HepG2 (cell line): ENCODE results near the gene C11orf24. TPM values are rescaled to one million over a fixed set of nuclear protein-coding genes. Genes with fewer than 3 reads are reported as not detected.
A peak's percentile ranks its signal among the peaks of the same experiment; 100 is the strongest.

Experiments
- BCL6 ChIP-seq: IDR thresholded peaks from 2 replicates; pipeline ENCODE4 v1.6.1; 2016; ENCODE audit warnings: missing genetic modification reagents, missing compliant biosample characterization
- ERF ChIP-seq: IDR thresholded peaks from 2 replicates; pipeline ENCODE4 v1.6.1; 2018; ENCODE audit warnings: missing biosample characterization, missing genetic modification reagents
- ETS1 ChIP-seq: sonication (generic); formaldehyde crosslinking; IDR thresholded peaks from 2 replicates; pipeline ENCODE4 v1.4.0; 2020; ENCODE audit warnings: missing genetic modification reagents
- FOSL2 ChIP-seq: sonication (generic); formaldehyde crosslinking; IDR thresholded peaks from 2 replicates; pipeline ENCODE4 v1.4.0; 2020; ENCODE audit warnings: missing genetic modification reagents
- GATAD1 ChIP-seq: IDR thresholded peaks from 2 replicates; pipeline ENCODE4 v1.6.1; 2016; ENCODE audit warnings: missing genetic modification reagents, missing compliant biosample characterization
- GRHL1 ChIP-seq: sonication (generic); formaldehyde crosslinking; conservative IDR thresholded peaks from 2 replicates; pipeline ENCODE4 v1.8.0; 2022; ENCODE audit warnings: missing genetic modification reagents
- NFIB ChIP-seq: sonication (generic); formaldehyde crosslinking; IDR thresholded peaks from 2 replicates; pipeline ENCODE4 v1.9.0; 2021; ENCODE audit warnings: missing genetic modification reagents, mild to moderate bottlenecking, borderline replicate concordance
- PAXIP1 ChIP-seq: sonication (generic); formaldehyde crosslinking; conservative IDR thresholded peaks from 2 replicates; pipeline ENCODE4 v1.4.0; 2020; ENCODE audit warnings: mild to moderate bottlenecking, missing genetic modification reagents, moderate library complexity
- POGZ ChIP-seq: sonication (generic); formaldehyde crosslinking; IDR thresholded peaks from 2 replicates; pipeline ENCODE4 v1.4.0; 2020; ENCODE audit warnings: mild to moderate bottlenecking, missing genetic modification reagents
- ZBTB25 ChIP-seq: IDR thresholded peaks from 2 replicates; pipeline ENCODE4 v1.6.1; 2018; ENCODE audit warnings: missing genetic modification reagents
- ZBTB3 ChIP-seq: sonication (generic); formaldehyde crosslinking; IDR thresholded peaks from 2 replicates; pipeline ENCODE4 v1.4.0; 2020; ENCODE audit warnings: low read depth, mild to moderate bottlenecking, moderate library complexity, missing genetic modification reagents, borderline replicate concordance
- ZBTB43 ChIP-seq: sonication (generic); formaldehyde crosslinking; conservative IDR thresholded peaks from 2 replicates; pipeline ENCODE4 v1.4.0; 2020; ENCODE audit warnings: missing genetic modification reagents
- ZMYM2 ChIP-seq: sonication (generic); formaldehyde crosslinking; IDR thresholded peaks from 2 replicates; pipeline ENCODE4 v1.8.0; 2022; ENCODE audit warnings: mild to moderate bottlenecking, missing genetic modification reagents
- ZNF160 ChIP-seq: sonication (generic); formaldehyde crosslinking; IDR thresholded peaks from 2 replicates; pipeline ENCODE4 v1.8.0; 2022; ENCODE audit warnings: mild to moderate bottlenecking, inconsistent platforms, missing genetic modification reagents
- ZNF230 ChIP-seq: sonication (generic); formaldehyde crosslinking; IDR thresholded peaks from 2 replicates; pipeline ENCODE4 v1.4.0; 2020; ENCODE audit warnings: mild to moderate bottlenecking, missing genetic modification reagents
- ZNF619 ChIP-seq: sonication (generic); formaldehyde crosslinking; IDR thresholded peaks from 2 replicates; pipeline ENCODE4 v1.4.0; 2020; ENCODE audit warnings: mild to moderate bottlenecking, missing genetic modification reagents
- polyA plus RNA-seq, 8 experiments: library from polyadenylated mRNA; depleted of rRNA in 3 of 8; stranded (reverse) in 7 of 8; unstranded in 1 of 8; fragments of >200 nt; fragmentation: Illumina TruSeq in 4 of 8; extraction: Trizol in 4 of 8; gene quantifications; 2 replicates each; pipeline versions ENCODE4 v1.2.1 to v1.2.3, GENCODE V29; 2011 to 2016; ENCODE audit warnings: low read depth in 4 of 8, missing spikeins in 1 of 8, mixed read lengths in 1 of 8; ENCODE audit not compliant: insufficient read depth in 1 of 8
- total RNA-seq, 5 experiments: library from RNA; depleted of rRNA; stranded (reverse); fragments of >200 nt; fragmentation: Illumina TruSeq; extraction: Trizol; gene quantifications; 2 replicates each; pipeline ENCODE4 v1.2.3, GENCODE V29; 2016; ENCODE audit warnings: low read depth in 1 of 5
- TF ChIP-seq, protein P1 (sequence below): sonication (generic); formaldehyde crosslinking; IDR thresholded peaks from 2 replicates; pipeline ENCODE4 v1.9.0; 2021; ENCODE audit warnings: missing genetic modification reagents, mild to moderate bottlenecking, borderline replicate concordance
- TF ChIP-seq, protein P2 (sequence below): sonication (generic); formaldehyde crosslinking; IDR thresholded peaks from 2 replicates; pipeline ENCODE4 v1.8.1; 2023; ENCODE audit warnings: mild to moderate bottlenecking, missing genetic modification reagents, borderline replicate concordance

C11orf24 gene
- total and polyA plus RNA-seq, 2 of the 13 experiments (the other 11 are each of a cell fraction or from before 2014, with no cell fraction given): 52.9 to 55.5 TPM

GRCh38 chr11:68257477-68258362, 14.1 kb downstream of the C11orf24 start (continued):
- TF ChIP-seq ZBTB43 (CRISPR knock-in tag) (peak; percentile 63; the same call in 1 of the 2 replicates), ZNF230 (no peak), BCL6 (CRISPR knock-in tag) (peak; percentile 28; the same call in 1 of the 2 replicates), FOSL2 (CRISPR knock-in tag) (0 out of 2 replicates have a peak, but pooled peaks have one; percentile 5), ZNF619 (CRISPR knock-in tag) (0 out of 2 replicates have a peak, but pooled peaks have one; percentile 48), PAXIP1 (no peak), NFIB (CRISPR knock-in tag) (no peak), ERF (CRISPR knock-in tag) (peak; percentile 75), POGZ (CRISPR knock-in tag) (no peak), GRHL1 (CRISPR knock-in tag) (no peak), ZMYM2 (peak; percentile 87), ZNF160 (no peak), GATAD1 (CRISPR knock-in tag) (peak; percentile 4; the same call in 1 of the 2 replicates), ZBTB25 (CRISPR knock-in tag) (peak; percentile 73; the same call in 1 of the 2 replicates), ETS1 (CRISPR knock-in tag) (no peak), ZBTB3 (CRISPR knock-in tag) (no peak)
- TF ChIP-seq, protein P1, sequence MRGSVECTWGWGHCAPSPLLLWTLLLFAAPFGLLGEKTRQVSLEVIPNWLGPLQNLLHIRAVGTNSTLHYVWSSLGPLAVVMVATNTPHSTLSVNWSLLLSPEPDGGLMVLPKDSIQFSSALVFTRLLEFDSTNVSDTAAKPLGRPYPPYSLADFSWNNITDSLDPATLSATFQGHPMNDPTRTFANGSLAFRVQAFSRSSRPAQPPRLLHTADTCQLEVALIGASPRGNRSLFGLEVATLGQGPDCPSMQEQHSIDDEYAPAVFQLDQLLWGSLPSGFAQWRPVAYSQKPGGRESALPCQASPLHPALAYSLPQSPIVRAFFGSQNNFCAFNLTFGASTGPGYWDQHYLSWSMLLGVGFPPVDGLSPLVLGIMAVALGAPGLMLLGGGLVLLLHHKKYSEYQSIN: no peak
- TF ChIP-seq, protein P2, sequence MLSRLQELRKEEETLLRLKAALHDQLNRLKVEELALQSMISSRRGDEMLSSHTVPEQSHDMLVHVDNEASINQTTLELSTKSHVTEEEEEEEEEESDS (CRISPR knock-in tag): no peak
